ENCODE measurements around the gene PSEN2. TPM values are rescaled to one million over a fixed set of nuclear protein-coding genes. Genes with fewer than 3 reads are reported as not detected.

PSEN2 gene
- total RNA-seq, 2 experiments from 2014 or later = 2.5 to 6.2 TPM

DNA sequence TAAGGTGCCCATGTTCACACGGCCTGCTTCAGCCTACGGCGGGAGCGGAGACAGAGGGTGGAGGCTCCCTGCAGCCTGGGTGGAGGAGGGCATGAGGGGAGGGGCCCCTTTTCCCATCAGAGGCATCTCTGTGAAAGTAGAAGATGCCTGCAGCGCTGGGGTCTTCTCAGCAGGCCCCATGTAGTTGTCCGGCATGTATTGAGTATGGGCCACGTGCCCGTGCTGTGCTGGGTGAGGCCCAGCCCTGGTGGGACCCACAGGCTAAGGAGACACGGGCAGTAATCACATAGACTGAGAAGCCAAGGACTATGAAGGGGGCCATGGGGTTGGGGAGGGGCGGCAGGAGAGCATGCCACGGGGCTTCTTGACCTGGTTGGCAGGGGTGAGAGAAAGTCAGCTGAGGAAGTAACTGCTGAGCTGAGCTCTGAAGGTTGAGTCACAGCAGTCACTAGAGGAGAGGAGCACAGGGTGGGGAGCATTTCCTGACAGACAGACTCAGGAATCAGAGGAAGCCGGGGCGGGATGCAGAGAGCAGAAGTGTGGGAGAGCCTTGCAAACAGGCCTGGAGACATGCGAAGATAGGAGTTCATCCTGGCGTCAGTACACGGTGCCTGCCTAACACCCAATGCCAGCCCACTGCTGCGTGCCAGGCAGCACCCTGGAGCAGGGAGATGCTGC, 21.6 kb downstream of the PSEN2 start:
- ATAC-seq (no peak), DNase-seq (no peak)
- intact Hi-C loops (cut with micrococcal nuclease) = no loop called here
- Mint-ChIP-seq H3K27ac (no peak overlapping the region), H3K9me3 (no peaks in the 10 kb centered on the region), H3K27me3 (no peaks in the 10 kb centered on the region), H3K36me3 (ENCODE audit: low read depth) (no peaks in the 10 kb centered on the region), H3K4me3 (no peak overlapping the region), H3K4me1 (ENCODE audit: low read depth) (no peaks in the 10 kb centered on the region)
- POLR2A ChIA-PET = no interaction called here
- CTCF ChIA-PET = interaction anchor here (1.3 kb wide), 1 partner anchor 266 kb away, joined by 3 read pairs; no protein-coding TSS in a partner anchor
- TF ChIP-seq, protein P1, sequence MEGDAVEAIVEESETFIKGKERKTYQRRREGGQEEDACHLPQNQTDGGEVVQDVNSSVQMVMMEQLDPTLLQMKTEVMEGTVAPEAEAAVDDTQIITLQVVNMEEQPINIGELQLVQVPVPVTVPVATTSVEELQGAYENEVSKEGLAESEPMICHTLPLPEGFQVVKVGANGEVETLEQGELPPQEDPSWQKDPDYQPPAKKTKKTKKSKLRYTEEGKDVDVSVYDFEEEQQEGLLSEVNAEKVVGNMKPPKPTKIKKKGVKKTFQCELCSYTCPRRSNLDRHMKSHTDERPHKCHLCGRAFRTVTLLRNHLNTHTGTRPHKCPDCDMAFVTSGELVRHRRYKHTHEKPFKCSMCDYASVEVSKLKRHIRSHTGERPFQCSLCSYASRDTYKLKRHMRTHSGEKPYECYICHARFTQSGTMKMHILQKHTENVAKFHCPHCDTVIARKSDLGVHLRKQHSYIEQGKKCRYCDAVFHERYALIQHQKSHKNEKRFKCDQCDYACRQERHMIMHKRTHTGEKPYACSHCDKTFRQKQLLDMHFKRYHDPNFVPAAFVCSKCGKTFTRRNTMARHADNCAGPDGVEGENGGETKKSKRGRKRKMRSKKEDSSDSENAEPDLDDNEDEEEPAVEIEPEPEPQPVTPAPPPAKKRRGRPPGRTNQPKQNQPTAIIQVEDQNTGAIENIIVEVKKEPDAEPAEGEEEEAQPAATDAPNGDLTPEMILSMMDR (IDR thresholded peaks at IDR 0.05) = no peak

DNA sequence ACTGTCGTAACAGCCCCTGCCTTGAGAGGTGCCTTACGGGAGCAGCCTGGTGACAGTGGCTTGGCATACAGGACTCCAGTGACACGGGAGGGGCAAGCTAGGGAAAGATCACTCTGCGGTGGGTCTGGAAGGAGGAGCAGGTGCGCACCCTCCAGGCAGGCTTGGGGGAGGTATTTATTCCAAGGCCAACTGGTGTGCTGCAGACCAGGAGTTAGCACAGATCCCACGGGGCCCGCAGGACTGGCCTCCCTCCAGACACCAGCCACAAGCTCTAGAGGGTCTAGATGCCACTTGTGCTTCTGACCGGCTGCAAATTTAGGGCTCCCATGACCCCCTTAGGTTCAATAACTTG, 22.1 kb downstream of the PSEN2 start:
- Mint-ChIP-seq H3K4me3 (no peak overlapping the region), H3K27me3 (no peaks in the 10 kb centered on the region), H3K4me1 (ENCODE audit: low read depth) (no peaks in the 10 kb centered on the region), H3K36me3 (ENCODE audit: low read depth) (no peaks in the 10 kb centered on the region), H3K9me3 (no peaks in the 10 kb centered on the region), H3K27ac (no peak overlapping the region)
- TF ChIP-seq, protein P1 (IDR thresholded peaks at IDR 0.05) = no peak
- intact Hi-C loops (cut with micrococcal nuclease) = no loop called here
- DNase-seq (no peak), ATAC-seq (no peak)
- POLR2A ChIA-PET = no interaction called here
- CTCF ChIA-PET = interaction anchor here (1.3 kb wide), 1 partner anchor 266 kb away, joined by 3 read pairs; no protein-coding TSS in a partner anchor

DNA sequence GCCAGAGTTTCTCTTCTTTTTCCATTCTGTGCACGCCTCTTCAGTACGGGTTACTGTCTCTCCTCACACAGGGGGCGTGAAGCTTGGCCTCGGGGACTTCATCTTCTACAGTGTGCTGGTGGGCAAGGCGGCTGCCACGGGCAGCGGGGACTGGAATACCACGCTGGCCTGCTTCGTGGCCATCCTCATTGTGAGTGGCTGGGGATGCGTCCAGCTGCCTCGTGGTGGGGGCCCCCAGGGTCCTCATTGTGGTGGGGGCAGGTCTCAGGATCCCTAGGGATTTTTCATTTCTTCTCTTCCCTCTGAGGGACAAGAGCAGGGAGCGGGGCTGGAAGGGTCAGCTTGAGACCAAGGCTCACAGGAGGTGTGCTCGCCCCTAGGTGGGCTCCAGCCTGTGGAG, 23.5 kb downstream of the PSEN2 start:
- CTCF ChIA-PET = no interaction called here
- H3K9me3 Mint-ChIP-seq = no peaks in the 10 kb centered on the region
- no peaks in the 10 kb centered on the region for H3K4me1 Mint-ChIP-seq (ENCODE audit: low read depth)
- DNase-seq (no peak), ATAC-seq (no peak)
- POLR2A ChIA-PET = no interaction called here
- no peaks in the 10 kb centered on the region for H3K27me3 Mint-ChIP-seq
- no peak overlapping the region for H3K27ac Mint-ChIP-seq
- intact Hi-C loops (cut with micrococcal nuclease) = no loop called here
- no peak overlapping the region for H3K4me3 Mint-ChIP-seq
- no peaks in the 10 kb centered on the region for H3K36me3 Mint-ChIP-seq (ENCODE audit: low read depth)
- TF ChIP-seq, protein P1 (IDR thresholded peaks at IDR 0.05) = no peak

DNA sequence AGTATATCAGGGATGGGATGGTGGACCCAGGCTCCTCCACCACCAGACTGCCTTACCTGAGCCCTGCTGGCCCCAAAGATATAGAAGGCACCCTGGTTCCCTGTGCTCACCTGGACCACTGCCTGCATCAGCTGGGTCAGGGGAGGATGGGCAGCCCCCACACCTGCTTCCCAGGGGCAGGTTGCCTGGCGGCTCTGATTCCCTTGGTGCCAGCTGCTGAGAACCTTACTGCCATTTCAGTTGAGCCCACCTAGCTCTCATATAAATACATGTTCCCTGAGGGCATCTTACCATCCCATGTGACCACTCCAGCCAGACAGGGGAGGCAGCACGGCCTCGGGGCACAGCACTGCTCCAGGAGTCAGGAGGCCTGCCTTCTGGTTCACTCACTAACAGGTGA, 24.4 kb downstream of the PSEN2 start:
- ATAC-seq = no peak
- no peak overlapping the region for H3K4me3 Mint-ChIP-seq
- intact Hi-C loops (cut with micrococcal nuclease) = no loop called here
- H3K27me3 Mint-ChIP-seq = no peaks in the 10 kb centered on the region
- POLR2A ChIA-PET = interaction anchor here (0.7 kb wide), 1 partner anchor 12 kb away, joined by 3 read pairs; no protein-coding TSS in a partner anchor
- CTCF ChIA-PET = no interaction called here
- no peak overlapping the region for H3K27ac Mint-ChIP-seq
- no peak for DNase-seq
- TF ChIP-seq, protein P1 (IDR thresholded peaks at IDR 0.05) = no peak
- no peaks in the 10 kb centered on the region for H3K36me3 Mint-ChIP-seq (ENCODE audit: low read depth)
- H3K4me1 Mint-ChIP-seq (ENCODE audit: low read depth) = no peaks in the 10 kb centered on the region
- H3K9me3 Mint-ChIP-seq = no peaks in the 10 kb centered on the region

DNA sequence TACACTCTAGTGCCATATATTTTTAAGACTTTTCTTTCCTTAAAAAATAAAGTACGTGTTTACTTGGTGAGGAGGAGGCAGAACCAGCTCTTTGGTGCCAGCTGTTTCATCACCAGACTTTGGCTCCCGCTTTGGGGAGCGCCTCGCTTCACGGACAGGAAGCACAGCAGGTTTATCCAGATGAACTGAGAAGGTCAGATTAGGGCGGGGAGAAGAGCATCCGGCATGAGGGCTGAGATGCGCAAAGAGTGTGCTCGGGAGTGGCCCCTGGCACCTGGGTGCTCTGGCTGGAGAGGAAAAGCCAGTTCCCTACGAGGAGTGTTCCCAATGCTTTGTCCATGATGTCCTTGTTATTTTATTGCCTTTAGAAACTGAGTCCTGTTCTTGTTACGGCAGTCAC, 25.2 kb downstream of the PSEN2 start:
- POLR2A ChIA-PET = interaction anchor here (0.6 kb wide), 1 partner anchor 13 kb away, joined by 3 read pairs; no protein-coding TSS in a partner anchor
- no peaks in the 10 kb centered on the region for H3K36me3 Mint-ChIP-seq (ENCODE audit: low read depth)
- DNase-seq (no peak), ATAC-seq (no peak)
- no peaks in the 10 kb centered on the region for H3K4me1 Mint-ChIP-seq (ENCODE audit: low read depth)
- H3K27me3 Mint-ChIP-seq = no peaks in the 10 kb centered on the region
- TF ChIP-seq, protein P1 (IDR thresholded peaks at IDR 0.05) = no peak
- H3K27ac Mint-ChIP-seq = no peak overlapping the region
- CTCF ChIA-PET = no interaction called here
- no peak overlapping the region for H3K4me3 Mint-ChIP-seq
- intact Hi-C loops (cut with micrococcal nuclease) = no loop called here
- H3K9me3 Mint-ChIP-seq = no peaks in the 10 kb centered on the region

Measured in activated CD8-positive, alpha-beta T cell treated with anti-CD3 and anti-CD28 coated beads for 36 hours (primary cell).